HG03175 (cell line): ENCODE data around the gene AIFM2.
"Not testable (repeated sequence)": the region's sequence is repeated elsewhere in the genome, so short reads cannot be mapped to it uniquely, and the experiment has no call there.

Source experiments
- ATAC-seq: cut with Tn5 transposase; IDR thresholded peaks from one replicate; pipeline ENCODE4 v1.9.1; 2021; ENCODE audit warnings: mild to moderate bottlenecking, moderate library complexity; ENCODE audit not compliant: unreplicated experiment

AIFM2 gene

GRCh38 chr10:70096016-70096704 lies 36.5 kb downstream of the AIFM2 start:
- no peak for ATAC-seq

- ATAC-seq: no peak
Measured at GRCh38 chr10:70094250-70094649, 38.4 kb downstream of the AIFM2 start.

GRCh38 chr10:70093335-70093944 lies 39.2 kb downstream of the AIFM2 start:
- ATAC-seq: no peak

GRCh38 chr10:70092389-70092718 lies 40.3 kb downstream of the AIFM2 start:
- ATAC-seq: no peak

GRCh38 chr10:70090951-70091350 lies 41.7 kb downstream of the AIFM2 start:
- no peak for ATAC-seq

GRCh38 chr10:70090013-70090412 lies 42.6 kb downstream of the AIFM2 start:
- no peak for ATAC-seq

- ATAC-seq: no peak
Measured at GRCh38 chr10:70088308-70088698, 44.3 kb downstream of the AIFM2 start.

GRCh38 chr10:70087616-70088307 lies 44.9 kb downstream of the AIFM2 start:
- no peak for ATAC-seq

- ATAC-seq: no peak
Measured at GRCh38 chr10:70085975-70086613, 46.5 kb downstream of the AIFM2 start.

- ATAC-seq: no peak
Measured at GRCh38 chr10:70084189-70084588, 48.4 kb downstream of the AIFM2 start.

GRCh38 chr10:70080789-70081188 lies 51.8 kb downstream of the AIFM2 start:
- ATAC-seq: not testable (repeated sequence)

- ATAC-seq: no peak
Measured at GRCh38 chr10:70078937-70079336, 53.7 kb downstream of the AIFM2 start.

- no peak for ATAC-seq
Measured at GRCh38 chr10:70078329-70078728, 54.3 kb downstream of the AIFM2 start.

GRCh38 chr10:70074971-70075370 lies 57.7 kb downstream of the AIFM2 start:
- ATAC-seq: no peak

- no peak for ATAC-seq
Measured at GRCh38 chr10:70074165-70074564, 58.5 kb downstream of the AIFM2 start.

- no peak for ATAC-seq
Measured at GRCh38 chr10:70070834-70071233, 61.8 kb downstream of the AIFM2 start.

- ATAC-seq: no peak
Measured at GRCh38 chr10:70069346-70069745, 63.3 kb downstream of the AIFM2 start.

GRCh38 chr10:70068925-70069324 lies 63.7 kb downstream of the AIFM2 start:
- ATAC-seq: no peak

- no peak for ATAC-seq
Measured at GRCh38 chr10:70067586-70067985, 65.0 kb downstream of the AIFM2 start.

- ATAC-seq: no peak
Measured at GRCh38 chr10:70066190-70066589, 66.4 kb downstream of the AIFM2 start.

- no peak for ATAC-seq
Measured at GRCh38 chr10:70064486-70064885, 68.1 kb downstream of the AIFM2 start.
